Occipital lobe (tissue), 2 donors: ENCODE results near the gene MAT2A. TPM values are rescaled to one million over a fixed set of nuclear protein-coding genes. Genes with fewer than 3 reads are reported as not detected.
"Not testable (repeated sequence)": the region's sequence is repeated elsewhere in the genome, so short reads cannot be mapped to it uniquely, and the experiment has no call there.

Source experiments
- DNase-seq: peaks from one replicate; lab custom pipeline; 2025; lab: John Stamatoyannopoulos, UW
- total RNA-seq: library from RNA; depleted of rRNA; stranded (reverse); fragments of >200 nt; gene quantifications from one replicate; pipeline ENCODE4 v1.2.3, GENCODE V29; 2014

MAT2A gene
- total RNA-seq, 1 donor from 2014 or later, result 95.1 TPM

DNA sequence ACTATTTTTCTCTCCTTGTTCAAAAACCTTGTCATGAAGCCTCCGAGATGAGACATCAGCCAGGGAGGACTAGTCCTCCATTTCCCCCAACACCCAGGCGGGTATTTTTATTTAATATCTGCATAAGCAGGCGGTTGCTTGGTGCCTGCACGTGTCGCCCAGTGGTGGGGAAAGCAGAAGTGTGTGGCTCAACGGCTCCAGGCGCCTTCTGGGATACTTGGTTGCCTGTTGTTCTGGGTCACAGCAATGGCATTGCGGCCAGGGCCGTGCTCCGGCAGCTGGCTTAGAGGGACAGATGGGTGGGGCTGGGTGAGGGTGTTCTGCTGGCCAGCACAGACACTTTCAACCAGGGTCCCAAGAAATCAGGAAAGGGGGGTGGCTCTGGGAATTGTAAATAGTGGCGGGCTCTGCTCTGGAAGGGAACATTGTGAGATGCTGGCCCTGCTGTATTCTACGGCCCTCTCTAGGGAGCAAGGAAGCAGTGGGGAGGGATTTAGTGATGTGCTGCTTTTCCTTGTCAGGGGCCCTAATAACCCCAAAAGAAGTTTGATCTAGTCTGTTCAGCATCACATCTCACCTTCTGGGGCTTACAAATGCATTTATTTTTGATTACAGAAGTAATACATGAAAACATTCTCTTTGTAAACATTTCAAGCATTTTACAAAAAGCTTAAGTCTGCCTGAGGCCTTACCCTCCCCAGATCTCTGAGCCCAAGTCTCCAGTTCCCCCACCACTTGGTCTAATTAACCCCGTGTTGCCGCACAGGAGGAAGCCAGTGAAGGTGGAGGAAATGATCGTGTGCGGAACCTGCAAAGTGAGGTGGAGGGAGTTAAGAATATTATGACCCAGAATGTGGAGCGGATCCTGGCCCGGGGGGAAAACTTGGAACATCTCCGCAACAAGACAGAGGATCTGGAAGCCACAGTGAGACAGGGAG is 39.5 kb downstream of the MAT2A start:
- DNase-seq, result no peak

DNA sequence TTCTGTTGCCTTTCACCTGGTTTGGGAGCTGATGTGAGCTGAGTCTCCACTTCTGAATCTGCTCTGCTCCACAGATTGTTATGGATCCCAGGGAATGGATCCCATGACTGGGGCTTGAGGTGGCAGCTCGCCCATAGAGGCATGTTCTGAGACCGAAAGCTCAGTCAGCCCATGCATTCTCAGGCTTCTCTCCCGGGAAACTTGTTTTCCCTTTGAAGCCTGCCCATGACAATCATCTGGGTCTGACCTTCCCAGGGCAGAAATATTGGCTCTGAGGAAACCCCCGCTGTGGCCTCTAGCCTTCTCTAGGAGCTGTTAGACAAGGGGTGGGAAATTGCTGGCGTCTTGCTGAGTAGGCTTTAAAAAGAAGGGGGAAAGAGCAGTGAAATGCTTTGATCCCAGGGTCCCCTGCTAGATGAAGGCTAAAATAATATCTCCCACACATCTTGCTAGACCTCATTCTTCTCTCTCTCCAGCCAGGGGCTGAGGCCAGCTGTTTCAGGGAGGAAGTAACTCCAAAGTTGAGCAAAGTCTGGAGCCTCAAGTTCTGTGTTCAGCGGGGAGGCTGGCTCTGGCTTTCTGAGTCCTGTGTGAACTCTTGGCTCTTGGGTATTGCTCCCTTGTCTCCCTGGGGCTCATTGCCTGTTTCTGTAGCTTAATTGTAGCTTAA is 40.4 kb downstream of the MAT2A start:
- DNase-seq, result no peak

DNA sequence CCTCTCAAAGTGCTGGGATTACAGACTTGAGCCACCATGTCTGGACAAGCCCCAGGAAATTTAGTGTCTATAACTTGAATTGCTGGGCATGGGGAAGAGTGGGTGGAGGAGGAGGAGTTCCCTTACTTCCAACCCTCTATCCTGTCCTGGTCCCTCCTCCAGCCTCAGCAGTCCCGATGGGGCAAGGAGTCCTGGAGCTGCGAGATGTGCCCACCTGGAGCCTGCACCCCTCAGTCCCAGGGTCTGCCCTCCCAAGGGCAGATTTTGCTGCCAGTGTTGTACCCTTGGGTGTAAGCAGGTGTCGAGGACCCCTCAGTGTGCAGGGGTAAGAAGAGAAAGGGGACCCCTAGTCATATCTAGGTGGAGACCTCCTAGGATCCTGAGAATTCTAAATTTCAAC is 41.2 kb downstream of the MAT2A start:
- DNase-seq, result no peak

DNA sequence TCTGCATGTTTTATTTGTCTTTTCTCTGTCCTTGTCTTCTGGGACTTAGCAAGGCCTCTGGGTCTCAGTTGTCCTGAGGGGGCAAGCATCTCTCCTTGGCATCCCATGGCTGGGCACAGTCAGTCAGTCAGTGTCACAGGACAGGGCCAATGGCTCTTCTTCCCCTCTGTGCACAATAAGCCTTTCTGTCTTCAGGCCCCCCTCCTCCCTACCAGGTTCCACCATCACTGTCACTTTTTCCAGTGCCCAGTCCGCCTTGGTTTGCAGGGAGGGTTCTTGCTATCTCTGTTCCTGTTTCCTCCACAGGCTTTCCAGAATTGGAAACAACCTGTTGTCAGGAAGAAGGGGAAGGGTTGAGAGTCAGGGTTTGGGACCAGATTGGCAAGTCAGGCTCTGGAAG is 43.5 kb downstream of the MAT2A start:
- DNase-seq, result no peak

DNA sequence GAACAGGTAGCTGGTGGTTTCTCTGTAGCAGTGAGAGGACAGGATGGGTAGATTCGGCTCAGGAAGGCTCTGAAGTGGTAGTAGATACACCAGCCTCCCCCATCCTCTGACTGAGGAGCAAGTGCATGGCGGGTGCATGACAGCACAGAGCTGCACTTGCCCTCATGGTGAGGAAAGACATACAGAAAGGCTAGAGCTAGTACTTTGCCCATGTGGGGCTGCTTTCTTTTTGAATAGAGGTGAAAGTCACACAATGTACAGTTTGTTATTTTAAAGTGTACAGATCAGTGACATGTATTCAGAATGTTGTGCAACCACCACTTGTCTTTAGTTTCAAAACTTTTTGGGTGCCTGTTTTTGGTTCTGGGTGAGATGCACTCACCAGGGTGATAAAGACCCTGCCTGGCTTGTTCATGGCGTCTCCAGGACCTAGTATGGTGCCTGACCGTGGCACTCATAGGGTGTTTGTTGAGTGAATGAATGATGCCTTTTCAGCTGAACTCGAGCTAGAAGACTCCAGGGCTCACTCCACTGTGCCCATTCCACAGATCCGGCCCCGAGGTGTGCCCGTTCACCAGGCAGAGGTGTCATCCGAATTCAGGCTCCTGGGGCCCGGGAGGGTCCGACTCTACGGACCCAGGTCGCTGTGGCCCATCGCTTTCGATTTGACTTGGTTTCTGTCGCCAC is 44.8 kb downstream of the MAT2A start:
- no peak for DNase-seq

DNA sequence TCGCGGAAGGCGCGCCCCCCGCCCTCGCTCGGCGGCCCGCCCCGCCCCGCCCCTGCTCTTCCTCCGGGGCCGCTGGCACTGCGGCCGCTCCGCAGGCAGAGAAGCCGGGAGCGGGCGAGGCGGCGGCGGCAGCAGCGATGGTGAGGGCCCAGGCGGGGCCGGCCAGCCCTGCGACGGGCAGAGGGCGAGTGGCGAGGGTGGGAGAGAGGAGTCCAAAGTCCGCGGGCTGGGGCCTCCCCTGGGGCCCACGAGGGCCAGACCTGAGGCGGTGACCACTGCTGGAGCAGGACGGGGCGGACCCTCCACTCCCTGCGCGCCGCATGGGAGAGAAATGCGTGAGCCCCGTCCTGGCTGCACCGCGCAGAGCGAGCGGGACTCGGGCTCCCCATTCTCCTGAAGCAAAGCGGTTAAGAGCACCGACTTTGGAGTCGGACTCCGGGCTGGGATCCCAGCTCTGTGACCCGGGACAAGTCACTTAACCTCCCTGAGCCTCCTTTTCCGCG is 45.4 kb downstream of the MAT2A start, which contains the start of gene VAMP5:
VAMP5 (plus strand) TSS at position 78 of the 503 bp plus-strand sequence; CDS start at position 138, 60 bp downstream.
- no peak for DNase-seq

DNA sequence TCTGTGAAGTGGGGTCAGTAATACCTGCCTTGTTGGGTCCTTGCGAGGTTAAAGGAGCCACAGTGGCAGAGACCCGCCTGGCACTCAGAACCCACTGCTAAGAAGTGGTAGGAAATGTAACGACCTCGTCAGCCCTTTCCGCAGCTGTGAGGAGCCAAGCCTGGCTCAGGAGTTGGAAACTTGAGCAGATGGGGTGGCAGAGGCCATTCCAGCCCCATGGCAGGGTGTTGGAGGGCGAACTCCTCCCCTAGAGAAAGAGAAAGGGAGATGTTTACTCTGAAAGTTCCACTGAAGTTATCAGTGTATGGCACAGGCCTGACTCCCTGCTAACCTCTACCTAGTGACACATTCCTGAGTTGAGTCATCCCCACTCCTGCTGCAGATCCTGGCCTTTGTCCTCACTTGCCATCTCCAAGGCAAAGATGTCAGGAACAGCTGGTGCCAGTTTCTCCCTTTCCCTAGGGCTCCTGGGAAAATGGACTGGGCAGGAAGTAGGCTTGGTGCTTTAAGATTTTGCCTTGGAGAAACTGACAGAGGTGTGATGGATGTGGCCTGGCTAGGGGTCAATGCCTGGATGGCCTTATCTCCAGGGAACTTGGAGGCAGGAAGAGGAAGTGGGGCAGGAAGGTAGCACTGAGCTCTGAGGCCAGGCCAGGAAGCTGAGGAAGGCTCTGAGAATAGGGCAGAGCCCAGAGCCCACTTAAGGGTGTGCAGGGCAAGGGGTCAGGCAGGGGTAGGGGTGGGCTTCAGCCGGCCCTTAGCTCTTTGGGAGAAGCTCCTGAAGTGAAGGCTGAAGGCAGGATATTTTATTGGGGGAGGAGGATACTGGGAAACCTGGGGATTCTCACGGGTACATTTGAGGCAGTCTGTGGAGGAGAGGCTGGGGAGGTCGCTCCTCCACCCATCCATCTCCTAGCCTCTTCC is 46.2 kb downstream of the MAT2A start:
- no peak for DNase-seq

DNA sequence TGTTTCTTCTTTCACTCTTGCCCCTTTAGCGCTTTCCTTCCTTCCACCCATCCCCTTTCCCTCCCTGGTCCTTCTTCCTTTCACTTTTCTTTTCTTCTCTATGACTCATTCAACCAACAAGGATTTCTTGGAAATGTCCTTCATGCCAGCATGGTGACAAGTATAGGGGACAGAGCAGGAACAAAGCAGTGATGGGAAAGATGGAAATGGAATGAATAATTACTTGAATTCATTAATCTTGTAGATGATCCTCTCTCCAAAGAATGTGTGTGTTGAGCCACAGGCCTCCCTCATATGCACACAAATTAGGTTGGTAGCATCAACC is 46.8 kb downstream of the MAT2A start:
- DNase-seq, result no peak

DNA sequence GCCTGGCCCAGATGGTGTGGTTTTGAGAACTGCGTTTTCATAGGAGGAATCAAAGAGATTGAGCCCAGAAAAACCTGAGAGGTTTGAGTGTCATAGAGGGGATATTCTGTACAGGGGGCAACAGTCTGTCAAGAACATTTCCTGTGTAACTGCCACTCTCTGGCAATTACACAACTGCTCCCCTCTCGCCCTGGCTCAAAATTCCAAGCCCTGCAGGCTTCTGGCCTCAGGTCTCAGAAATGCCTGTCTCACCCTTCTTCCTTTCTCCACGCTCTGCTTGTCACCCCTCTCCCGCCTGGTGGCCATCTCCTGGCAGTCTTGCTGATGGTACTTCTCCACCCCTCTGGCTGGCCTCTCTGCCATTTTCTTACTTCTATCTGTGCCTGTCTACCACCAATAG is 49.3 kb downstream of the MAT2A start:
- DNase-seq, result no peak

DNA sequence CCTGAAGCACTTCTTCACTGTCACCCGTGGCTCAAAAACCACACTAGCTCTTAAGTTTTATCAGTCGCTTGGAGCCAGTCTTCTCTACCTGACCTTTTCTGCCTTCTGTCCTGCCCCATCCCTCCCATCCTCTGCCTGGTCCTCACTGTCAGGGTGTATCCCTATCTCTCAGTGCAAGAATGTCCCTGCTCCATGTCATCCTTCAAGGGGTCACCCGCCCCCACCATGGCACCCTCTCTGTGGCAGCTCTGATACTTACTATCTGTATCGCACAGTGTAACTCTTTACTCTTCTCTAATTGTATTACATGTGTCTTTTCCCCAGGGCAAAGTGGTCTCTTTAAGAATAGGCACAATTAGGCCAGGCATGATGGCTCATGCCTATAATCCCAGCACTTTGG is 49.7 kb downstream of the MAT2A start:
- DNase-seq, result no peak

DNA sequence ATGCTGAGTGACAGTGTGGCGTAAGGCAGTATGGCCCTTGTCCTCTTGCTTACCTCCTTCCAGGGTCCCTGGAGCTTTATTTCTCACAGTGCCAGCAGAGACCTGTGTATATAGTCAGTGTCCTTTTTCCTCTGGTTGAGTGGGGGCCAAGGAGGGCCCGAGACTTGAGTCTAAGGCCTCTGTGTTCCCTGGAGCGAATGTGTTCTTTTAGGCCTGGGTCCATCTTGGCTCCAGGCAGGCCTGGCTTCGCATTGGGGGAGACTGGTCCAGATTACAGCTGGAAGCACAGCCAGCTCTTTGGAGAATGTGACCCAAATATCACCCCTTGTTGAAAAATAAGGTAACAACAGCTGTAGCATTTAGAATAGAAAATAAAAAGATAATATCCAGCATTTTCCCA is 50.2 kb downstream of the MAT2A start:
- no peak for DNase-seq

DNA sequence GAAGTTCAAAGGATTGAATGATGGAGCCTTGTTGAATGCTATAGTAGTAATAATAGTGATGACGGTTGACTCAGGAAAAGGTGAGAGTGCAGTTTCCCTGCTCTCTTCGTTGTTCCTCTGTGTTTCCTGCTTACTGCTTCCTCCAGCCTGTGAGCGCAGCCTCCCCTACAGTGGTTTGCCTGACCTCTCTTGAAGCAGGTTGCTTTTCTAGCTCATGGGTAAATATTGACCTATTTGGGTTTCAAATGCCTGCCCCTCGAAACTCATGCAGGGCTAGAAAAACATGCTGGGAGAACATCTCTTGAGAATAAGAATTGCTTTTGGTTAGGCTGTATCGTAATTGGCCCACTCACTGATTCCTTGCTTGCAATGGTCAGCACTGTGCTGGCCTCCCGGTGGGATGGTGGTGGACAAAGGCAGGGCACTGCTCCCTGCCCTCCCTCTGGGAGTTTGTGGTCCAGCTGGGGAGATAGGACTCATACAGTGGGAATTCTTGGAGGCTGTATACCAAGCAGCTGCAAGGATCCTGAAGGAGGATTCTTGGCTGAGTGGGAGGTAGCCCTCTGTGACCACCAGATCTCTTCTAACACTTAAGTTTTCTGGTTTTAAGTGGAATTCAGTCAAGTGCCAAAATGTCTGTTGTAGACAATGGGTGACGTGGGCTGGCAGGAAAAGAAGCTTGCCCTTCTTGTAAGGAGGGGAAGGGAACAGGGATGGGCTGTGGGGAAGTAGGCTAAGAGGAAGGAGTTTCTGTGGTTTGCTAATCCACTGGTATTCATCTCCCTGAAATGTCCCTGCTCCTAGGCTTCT is 51.2 kb downstream of the MAT2A start:
- DNase-seq, result no peak

DNA sequence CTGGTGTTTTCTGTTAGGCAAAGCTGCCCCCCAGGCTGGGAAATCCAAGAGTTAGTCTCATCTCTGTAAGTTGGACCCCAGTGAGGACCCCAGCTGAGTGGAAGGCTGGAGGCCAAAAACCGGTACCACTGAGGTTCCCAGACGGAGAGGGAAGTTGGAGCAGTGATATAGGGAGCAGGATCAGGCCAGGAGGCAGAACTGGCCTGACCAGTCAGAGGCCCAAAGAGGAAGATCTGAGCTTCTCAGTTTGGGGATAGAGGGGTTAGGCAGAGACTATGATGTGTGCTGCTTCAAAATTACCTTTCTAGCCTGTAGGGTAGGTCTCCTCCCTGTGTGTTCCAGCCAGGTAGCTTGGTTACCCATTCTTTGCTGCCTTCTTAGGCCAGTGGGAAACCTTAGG is 52.0 kb downstream of the MAT2A start:
- DNase-seq, result no peak

DNA sequence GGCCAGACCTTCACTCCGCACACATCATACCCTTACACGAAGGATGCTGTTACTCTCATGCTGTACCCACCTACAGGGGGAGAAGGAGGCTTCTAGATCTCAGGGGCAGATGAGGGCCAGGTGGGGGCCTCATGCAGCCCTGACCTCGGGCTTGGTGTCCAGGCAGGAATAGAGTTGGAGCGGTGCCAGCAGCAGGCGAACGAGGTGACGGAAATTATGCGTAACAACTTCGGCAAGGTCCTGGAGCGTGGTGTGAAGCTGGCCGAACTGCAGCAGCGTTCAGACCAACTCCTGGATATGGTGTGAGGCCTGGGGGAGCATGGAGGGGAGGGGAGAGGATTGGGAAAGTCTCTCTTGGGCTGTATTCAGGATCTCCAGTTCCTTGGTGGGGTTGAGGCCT is 52.6 kb downstream of the MAT2A start:
- no peak for DNase-seq

DNA sequence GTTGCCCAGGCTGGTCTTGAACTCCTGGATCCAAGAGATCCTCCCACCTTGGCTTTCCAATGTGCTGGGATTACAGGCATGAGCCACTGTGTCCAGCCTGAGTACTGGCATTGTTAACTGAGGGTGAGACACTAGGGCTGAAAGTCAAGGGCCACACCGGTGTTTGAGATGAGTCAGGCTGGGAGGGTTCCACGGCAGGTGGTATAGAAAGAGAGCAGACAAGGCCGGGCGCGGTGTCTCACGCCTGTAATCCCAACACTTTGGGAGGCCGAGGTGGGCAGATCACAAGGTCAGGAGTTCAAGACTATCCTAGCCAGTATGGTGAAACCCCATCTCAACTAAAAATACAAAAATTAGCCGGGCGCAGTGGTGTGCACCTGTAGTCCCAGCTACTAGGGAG is 53.3 kb downstream of the MAT2A start:
- DNase-seq, result not testable (repeated sequence)

DNA sequence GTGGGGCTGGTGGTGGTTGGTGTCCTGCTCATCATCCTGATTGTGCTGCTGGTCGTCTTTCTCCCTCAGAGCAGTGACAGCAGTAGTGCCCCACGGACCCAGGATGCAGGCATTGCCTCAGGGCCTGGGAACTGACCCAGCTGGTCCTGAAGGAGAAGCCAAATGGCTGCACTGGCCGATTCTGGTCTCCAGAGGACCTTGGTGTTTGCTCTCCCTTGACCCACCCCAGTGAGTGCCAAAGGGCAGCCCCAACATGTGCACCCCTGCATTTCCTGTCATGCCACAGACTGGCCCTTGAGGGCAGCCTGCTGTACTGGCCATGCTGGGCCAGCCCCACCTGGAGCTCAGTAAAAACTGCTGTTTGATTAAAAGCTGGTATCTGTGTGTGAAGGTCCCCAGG is 54.1 kb downstream of the MAT2A start:
- no peak for DNase-seq
